ENCODE data around the gene ATG9A.

ATG9A gene

GRCh38 chr2:219207884-219208740 lies 21.3 kb downstream of the ATG9A start:
- no peaks in the 10 kb centered on the region for H3K36me3 ChIP-seq (replicated peaks; ENCODE audit: low read depth, low read length)
- H4K20me1 ChIP-seq (ENCODE audit: insufficient read depth, low read length): no peaks in the 10 kb centered on the region
- peaks cover 7% of the 10 kb centered on the region for H3K4me1 ChIP-seq (ENCODE audit: low read length)
- no peaks in the 10 kb centered on the region for H3K79me2 ChIP-seq (ENCODE audit: low read length)
- H3K4me2 ChIP-seq (ENCODE audit: low read length): peak overlapping the region; percentile 95
- no peak overlapping the region for H2AFZ ChIP-seq (ENCODE audit: low read depth, low read length)
- no peak overlapping the region for H3K27ac ChIP-seq (ENCODE audit: low read length)
- no peak overlapping the region for H3K9ac ChIP-seq (ENCODE audit: low read length)
- peak overlapping the region; percentile 91; the same call in 1 of the 2 replicates for H3K4me3 ChIP-seq (ENCODE audit: low read length)
- TF ChIP-seq EZH2phosphoT487 (IDR thresholded peaks at IDR 0.05; ENCODE audit: low read depth) (no peak), CTCF (IDR thresholded peaks at IDR 0.05; ENCODE audit: low read depth, low read length) (no peak)
- H3K27me3 ChIP-seq (ENCODE audit: low read depth, low read length): no peaks in the 10 kb centered on the region
- H3K9me3 ChIP-seq (ENCODE audit: insufficient read depth, low read length): no peaks in the 10 kb centered on the region

GRCh38 chr2:219207134-219207883 lies 22.1 kb downstream of the ATG9A start:
- Histone ChIP-seq H3K4me2 (ENCODE audit: low read length) (peak overlapping the region; percentile 95), H3K4me3 (ENCODE audit: low read length) (peak overlapping the region; percentile 91), H3K9ac (ENCODE audit: low read length) (peak overlapping the region; percentile 86), H4K20me1 (ENCODE audit: insufficient read depth, low read length) (no peaks in the 10 kb centered on the region), H3K27me3 (ENCODE audit: low read depth, low read length) (no peaks in the 10 kb centered on the region), H3K79me2 (ENCODE audit: low read length) (no peaks in the 10 kb centered on the region), H2AFZ (ENCODE audit: low read depth, low read length) (no peak overlapping the region), H3K9me3 (ENCODE audit: insufficient read depth, low read length) (no peaks in the 10 kb centered on the region), H3K4me1 (ENCODE audit: low read length) (peaks cover 7% of the 10 kb centered on the region), H3K36me3 (replicated peaks; ENCODE audit: low read depth, low read length) (no peaks in the 10 kb centered on the region), H3K27ac (ENCODE audit: low read length) (peak overlapping the region; percentile 67)
- TF ChIP-seq EZH2phosphoT487 (IDR thresholded peaks at IDR 0.05; ENCODE audit: low read depth): no peak
- TF ChIP-seq CTCF (IDR thresholded peaks at IDR 0.05; ENCODE audit: low read depth, low read length): no peak

- Histone ChIP-seq H2AFZ (ENCODE audit: low read depth, low read length) (peak within 1 kb of the TSS; percentile 77), H3K27ac (ENCODE audit: low read length) (peak within 1 kb of the TSS; percentile 67)
Measured at GRCh38 chr2:219206328-219207133, 22.9 kb downstream of the ATG9A start, which contains the start of gene ZFAND2B. TSS of gene ZFAND2B (plus strand) at chr2:219206782. CDS start at chr2:219206988, 206 bp downstream.

More at GRCh38 chr2:219206328-219207133, 22.9 kb downstream of the ATG9A start, which contains the start of gene ZFAND2B:
- Histone ChIP-seq H3K36me3 (replicated peaks; ENCODE audit: low read depth, low read length) (no peaks in the 10 kb centered on the region), H3K4me2 (ENCODE audit: low read length) (peak within 1 kb of the TSS; percentile 95), H3K4me1 (ENCODE audit: low read length) (peaks cover 7% of the 10 kb centered on the region), H3K9ac (ENCODE audit: low read length) (peak within 1 kb of the TSS; percentile 86), H3K4me3 (ENCODE audit: low read length) (peak within 1 kb of the TSS; percentile 91), H4K20me1 (ENCODE audit: insufficient read depth, low read length) (no peaks in the 10 kb centered on the region), H3K79me2 (ENCODE audit: low read length) (no peaks in the 10 kb centered on the region), H3K27me3 (ENCODE audit: low read depth, low read length) (no peaks in the 10 kb centered on the region), H3K9me3 (ENCODE audit: insufficient read depth, low read length) (no peaks in the 10 kb centered on the region)
- no peak for TF ChIP-seq CTCF (IDR thresholded peaks at IDR 0.05; ENCODE audit: low read depth, low read length)
- TF ChIP-seq EZH2phosphoT487 (IDR thresholded peaks at IDR 0.05; ENCODE audit: low read depth): no peak
